ENCODE measurements around the gene PLPPR4.

GRCh38 chr1:99328171-99328570, 63.9 kb downstream of the PLPPR4 start:
- TF ChIP-seq CTCF (IDR thresholded peaks at IDR 0.05), result no peak
- TF ChIP-seq EZH2 (IDR thresholded peaks at IDR 0.05), result no peak
- TF ChIP-seq EZH2phosphoT487 (IDR thresholded peaks at IDR 0.05), result no peak
